GM18498 (cell line): ENCODE measurements around the gene GALE.

Experiments
- ATAC-seq: cut with Tn5 transposase; IDR thresholded peaks from one replicate; pipeline ENCODE4 v1.9.1; 2021; ENCODE audit warnings: mild to moderate bottlenecking, moderate library complexity; ENCODE audit not compliant: unreplicated experiment

The GALE gene

GRCh38 chr1:23756676-23757075 is 43.9 kb downstream of the GALE start:
- ATAC-seq: no peak

GRCh38 chr1:23752909-23753308 is 47.6 kb downstream of the GALE start:
- ATAC-seq: no peak

- no peak for ATAC-seq
These were observed 48.7 kb downstream of the GALE start for GRCh38 chr1:23751815-23752200.

- ATAC-seq: no peak
These were observed 49.3 kb downstream of the GALE start for GRCh38 chr1:23751050-23751814.

GRCh38 chr1:23748016-23748415 is 52.5 kb downstream of the GALE start:
- no peak for ATAC-seq
